Measurements from ENCODE around the gene OLFM2.

DNA sequence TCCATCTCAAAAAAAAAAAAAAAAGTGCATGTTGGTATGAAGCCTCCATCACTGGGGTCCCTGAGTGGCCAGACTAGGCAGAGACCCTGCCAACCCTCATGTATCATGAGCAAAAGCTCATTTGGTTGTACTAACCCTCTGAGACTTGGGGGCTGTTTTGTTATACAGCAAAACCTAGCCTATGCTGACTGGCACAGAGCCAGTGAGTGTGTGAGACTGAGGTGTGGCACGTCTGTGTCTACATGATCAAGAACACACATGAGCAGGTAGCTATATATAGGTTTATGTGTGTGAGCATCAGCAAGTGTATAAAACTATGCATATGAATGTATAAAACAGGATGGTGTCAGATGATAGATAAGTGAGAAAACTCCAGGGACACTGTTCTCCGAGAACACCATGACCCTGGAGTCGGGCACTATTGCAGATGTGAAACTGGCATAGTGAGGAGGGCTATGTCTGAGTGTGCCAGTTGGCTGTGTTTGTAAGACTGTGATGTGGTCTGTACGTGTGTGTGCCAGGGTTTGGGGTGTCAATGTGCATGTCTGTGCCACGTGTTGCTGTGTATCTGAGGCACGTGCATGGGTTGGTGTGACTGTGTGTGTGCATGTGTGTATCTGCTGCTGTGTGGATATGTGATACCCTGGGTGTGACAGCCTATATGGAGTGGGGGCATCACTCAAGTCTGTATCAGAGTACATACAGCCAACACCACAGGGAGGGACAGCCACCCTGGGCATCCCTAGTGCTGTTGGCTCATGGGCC, 44.5 kb downstream of the OLFM2 start:
- TF ChIP-seq, protein P1, sequence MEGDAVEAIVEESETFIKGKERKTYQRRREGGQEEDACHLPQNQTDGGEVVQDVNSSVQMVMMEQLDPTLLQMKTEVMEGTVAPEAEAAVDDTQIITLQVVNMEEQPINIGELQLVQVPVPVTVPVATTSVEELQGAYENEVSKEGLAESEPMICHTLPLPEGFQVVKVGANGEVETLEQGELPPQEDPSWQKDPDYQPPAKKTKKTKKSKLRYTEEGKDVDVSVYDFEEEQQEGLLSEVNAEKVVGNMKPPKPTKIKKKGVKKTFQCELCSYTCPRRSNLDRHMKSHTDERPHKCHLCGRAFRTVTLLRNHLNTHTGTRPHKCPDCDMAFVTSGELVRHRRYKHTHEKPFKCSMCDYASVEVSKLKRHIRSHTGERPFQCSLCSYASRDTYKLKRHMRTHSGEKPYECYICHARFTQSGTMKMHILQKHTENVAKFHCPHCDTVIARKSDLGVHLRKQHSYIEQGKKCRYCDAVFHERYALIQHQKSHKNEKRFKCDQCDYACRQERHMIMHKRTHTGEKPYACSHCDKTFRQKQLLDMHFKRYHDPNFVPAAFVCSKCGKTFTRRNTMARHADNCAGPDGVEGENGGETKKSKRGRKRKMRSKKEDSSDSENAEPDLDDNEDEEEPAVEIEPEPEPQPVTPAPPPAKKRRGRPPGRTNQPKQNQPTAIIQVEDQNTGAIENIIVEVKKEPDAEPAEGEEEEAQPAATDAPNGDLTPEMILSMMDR (conservative IDR thresholded peaks at IDR 0.05; ENCODE audit: low read depth, low read length), result no peak
- TF ChIP-seq EZH2 (IDR thresholded peaks at IDR 0.05; ENCODE audit: borderline replicate concordance, low read depth, low read length, poor library complexity, severe bottlenecking), result no peak
